ENCODE measurements around the gene AFF3. TPM values are rescaled to one million over a fixed set of nuclear protein-coding genes. Genes with fewer than 3 reads are reported as not detected.

AFF3 gene
- total RNA-seq, 1 experiment from 2014 or later, result not detected

- no peak for TF ChIP-seq CTCF (IDR thresholded peaks at IDR 0.05; ENCODE audit: unreplicated experiment)
- no peaks in the 10 kb centered on the region for H3K4me1 Mint-ChIP-seq (ENCODE audit: low read depth, unreplicated experiment)
- no peaks in the 10 kb centered on the region for H3K36me3 Mint-ChIP-seq (ENCODE audit: insufficient read depth, unreplicated experiment)
- intact Hi-C loops (cut with micrococcal nuclease; ENCODE audit: unreplicated experiment), result no loop called here
- peaks cover 7% of the 10 kb centered on the region for H3K9me3 Mint-ChIP-seq (ENCODE audit: low read depth, unreplicated experiment)
- no peak overlapping the region for H3K27ac Mint-ChIP-seq (ENCODE audit: unreplicated experiment)
- CTCF ChIA-PET, result no interaction called here
- DNase-seq, result no peak
- no TSS peak for BruUV-seq (replicated peaks)
- peaks cover 57% of the 10 kb centered on the region for H3K27me3 Mint-ChIP-seq (ENCODE audit: unreplicated experiment)
- no peak overlapping the region for H3K4me3 Mint-ChIP-seq (ENCODE audit: low read depth, unreplicated experiment)
Measured at GRCh38 chr2:99636144-99637034, 506.0 kb downstream of the AFF3 start.

- no peak for TF ChIP-seq CTCF (IDR thresholded peaks at IDR 0.05; ENCODE audit: unreplicated experiment)
- no peak overlapping the region for H3K4me3 Mint-ChIP-seq (ENCODE audit: low read depth, unreplicated experiment)
- BruUV-seq (replicated peaks), result no TSS peak
- no peaks in the 10 kb centered on the region for H3K36me3 Mint-ChIP-seq (ENCODE audit: insufficient read depth, unreplicated experiment)
- peaks cover 7% of the 10 kb centered on the region for H3K9me3 Mint-ChIP-seq (ENCODE audit: low read depth, unreplicated experiment)
- CTCF ChIA-PET, result no interaction called here
- no peaks in the 10 kb centered on the region for H3K4me1 Mint-ChIP-seq (ENCODE audit: low read depth, unreplicated experiment)
- DNase-seq, result no peak
- H3K27me3 Mint-ChIP-seq (ENCODE audit: unreplicated experiment), result peaks cover 57% of the 10 kb centered on the region
- H3K27ac Mint-ChIP-seq (ENCODE audit: unreplicated experiment), result no peak overlapping the region
- intact Hi-C loops (cut with micrococcal nuclease; ENCODE audit: unreplicated experiment), result no loop called here
Measured at GRCh38 chr2:99635710-99636109, 506.7 kb downstream of the AFF3 start.

- CTCF ChIA-PET, result no interaction called here
Measured at GRCh38 chr2:99634234-99634633, 508.2 kb downstream of the AFF3 start.

GRCh38 chr2:99631700-99632099 is 510.7 kb downstream of the AFF3 start:
- Mint-ChIP-seq H3K4me3 (ENCODE audit: low read depth, unreplicated experiment) (no peak overlapping the region), H3K36me3 (ENCODE audit: insufficient read depth, unreplicated experiment) (no peaks in the 10 kb centered on the region), H3K4me1 (ENCODE audit: low read depth, unreplicated experiment) (no peaks in the 10 kb centered on the region), H3K27me3 (ENCODE audit: unreplicated experiment) (peaks cover 54% of the 10 kb centered on the region), H3K9me3 (ENCODE audit: low read depth, unreplicated experiment) (peaks cover 9% of the 10 kb centered on the region), H3K27ac (ENCODE audit: unreplicated experiment) (no peak overlapping the region)
- BruUV-seq (replicated peaks), result no TSS peak
- DNase-seq, result no peak
- intact Hi-C loops (cut with micrococcal nuclease; ENCODE audit: unreplicated experiment), result no loop called here
- CTCF ChIA-PET, result no interaction called here
- no peak for TF ChIP-seq CTCF (IDR thresholded peaks at IDR 0.05; ENCODE audit: unreplicated experiment)

More at GRCh38 chr2:99634234-99634633, 508.2 kb downstream of the AFF3 start:
- BruUV-seq (replicated peaks), result no TSS peak
- H3K4me3 Mint-ChIP-seq (ENCODE audit: low read depth, unreplicated experiment), result no peak overlapping the region
- DNase-seq, result no peak
- H3K27me3 Mint-ChIP-seq (ENCODE audit: unreplicated experiment), result peaks cover 61% of the 10 kb centered on the region
- no peak overlapping the region for H3K27ac Mint-ChIP-seq (ENCODE audit: unreplicated experiment)
- H3K36me3 Mint-ChIP-seq (ENCODE audit: insufficient read depth, unreplicated experiment), result no peaks in the 10 kb centered on the region
- H3K9me3 Mint-ChIP-seq (ENCODE audit: low read depth, unreplicated experiment), result peaks cover 9% of the 10 kb centered on the region
- intact Hi-C loops (cut with micrococcal nuclease; ENCODE audit: unreplicated experiment), result no loop called here
- H3K4me1 Mint-ChIP-seq (ENCODE audit: low read depth, unreplicated experiment), result no peaks in the 10 kb centered on the region
- TF ChIP-seq CTCF (IDR thresholded peaks at IDR 0.05; ENCODE audit: unreplicated experiment), result no peak

All from Calu3 (cell line).